Caco-2 (cell line): ENCODE results near the gene ZBTB11. TPM values are rescaled to one million over a fixed set of nuclear protein-coding genes. Genes with fewer than 3 reads are reported as not detected.
"Not testable (repeated sequence)": the region's sequence is repeated elsewhere in the genome, so short reads cannot be mapped to it uniquely, and the experiment has no call there.

Experiments
- BruUV-seq: library from RNA; stranded (reverse); fragments of 400-500 nt; replicated peaks from 2 replicates; lab custom pipeline; 2021; lab: Mats Ljungman, UMichigan
- CTCF ChIA-PET: fragments of 300-600 bp; sonication (Branson Sonifier 250); formaldehyde crosslinking; loops from one replicate; lab custom pipeline; 2022; ENCODE audit warnings: antibody characterized with exemption; lab: Charles Lee
- POLR2A ChIA-PET: fragments of 300-600 bp; sonication (Branson Sonifier 250); formaldehyde crosslinking; loops from one replicate; lab custom pipeline; 2022; ENCODE audit warnings: antibody characterized with exemption; lab: Charles Lee
- DNase-seq, 2 experiments: peaks; one replicate each; pipeline versions ENCODE4 v3.0.0 to v3.0.0-alpha.2; 2020 to 2022
- H3K27me3 ChIP-seq: replicated peaks from 2 replicates; pipeline ENCODE4 v1.6.0; 2011; ENCODE audit warnings: low read length; ENCODE audit not compliant: control insufficient read depth, insufficient read depth
- H3K36me3 ChIP-seq: 2 replicates; pipeline ENCODE4 v1.5.1; 2011; ENCODE audit warnings: low read length; ENCODE audit not compliant: control insufficient read depth, insufficient read depth
- H3K4me1 ChIP-seq: fragments of 250-450 bp; sonication (Bioruptor Pico); 2 replicates; pipeline ENCODE4 v1.5.1; 2020; ENCODE audit warnings: mild to moderate bottlenecking
- H3K4me3 ChIP-seq: 2 replicates; pipeline ENCODE4 v1.5.1; 2011; ENCODE audit warnings: low read depth, mild to moderate bottlenecking, control low read depth, low read length
- H3K9me3 ChIP-seq: fragments of 250-450 bp; sonication (Bioruptor Pico); 2 replicates; pipeline ENCODE4 v1.5.1; 2020; ENCODE audit warnings: mild to moderate bottlenecking, moderate library complexity
- H3K27ac Mint-ChIP-seq: one replicate; pipeline ENCODE4 v1.8.0; 2022; ENCODE audit warnings: mixed read lengths; ENCODE audit not compliant: unreplicated experiment
- H3K27me3 Mint-ChIP-seq: one replicate; pipeline ENCODE4 v1.8.0; 2022; ENCODE audit warnings: mixed read lengths; ENCODE audit not compliant: insufficient read depth, unreplicated experiment
- H3K36me3 Mint-ChIP-seq: one replicate; pipeline ENCODE4 v1.8.0; 2022; ENCODE audit warnings: mild to moderate bottlenecking, mixed read lengths; ENCODE audit not compliant: insufficient read depth, unreplicated experiment
- H3K4me1 Mint-ChIP-seq: one replicate; pipeline ENCODE4 v1.8.0; 2022; ENCODE audit warnings: low read depth, mixed read lengths; ENCODE audit not compliant: unreplicated experiment
- H3K4me3 Mint-ChIP-seq: one replicate; pipeline ENCODE4 v1.8.0; 2022; ENCODE audit warnings: mild to moderate bottlenecking, moderate library complexity, mixed read lengths; ENCODE audit not compliant: unreplicated experiment
- H3K9me3 Mint-ChIP-seq: one replicate; pipeline ENCODE4 v1.8.0; 2022; ENCODE audit warnings: mixed read lengths; ENCODE audit not compliant: unreplicated experiment
- intact Hi-C: fragments of 100-400 bp; cut with micrococcal nuclease; formaldehyde crosslinking; loops from one replicate; pipeline ENCODE4 v1.10.0; 2022; ENCODE audit not compliant: unreplicated experiment
- total RNA-seq: library from RNA; stranded (reverse); gene quantifications from 2 replicates; pipeline ENCODE4 v1.2.3, GENCODE V29; 2022
- TF ChIP-seq, protein P1 (sequence below), 2 experiments: fragments of 200-600 bp in 1 of 2; IDR thresholded peaks; 1 replicate in 1 of 2; 2 replicates in 1 of 2; pipeline versions ENCODE4 v1.5.1 to v1.8.0; 2011 to 2022; ENCODE audit warnings: antibody characterized with exemption in 1 of 2, control low read depth in 1 of 2, inconsistent platforms in 1 of 2, low read depth in 1 of 2, low read length in 1 of 2, mild to moderate bottlenecking in 1 of 2, moderate library complexity in 1 of 2; ENCODE audit not compliant: insufficient read depth in 1 of 2, severe bottlenecking in 1 of 2, unreplicated experiment in 1 of 2

Gene ZBTB11
- total RNA-seq, 1 experiment from 2014 or later, result 16.4 TPM

DNA sequence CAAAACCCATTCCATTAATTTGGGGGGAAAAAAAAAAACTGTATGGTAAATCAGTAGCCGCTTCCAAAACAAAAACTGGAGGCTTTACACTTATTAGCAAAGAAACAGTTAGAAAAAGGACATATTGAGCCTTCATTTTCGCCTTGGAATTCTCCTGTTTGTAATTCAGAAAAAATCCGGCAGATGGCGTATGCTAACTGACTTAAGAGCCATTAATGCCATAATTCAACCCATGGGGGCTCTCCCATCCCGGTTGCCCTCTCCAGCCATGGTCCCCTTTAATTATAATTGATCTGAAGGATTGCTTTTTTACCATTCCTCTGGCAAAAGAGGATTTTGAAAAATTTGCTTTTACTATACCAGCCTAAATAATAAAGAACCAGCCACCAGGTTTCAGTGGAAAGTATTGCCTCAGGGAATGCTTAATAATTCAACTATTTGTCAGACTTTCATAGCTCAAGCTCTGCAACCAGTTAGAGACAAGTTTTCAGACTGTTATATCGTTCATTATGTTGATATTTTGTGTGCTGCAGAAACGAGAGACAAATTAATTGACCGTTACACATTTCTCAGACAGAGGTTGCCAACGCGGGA is 18.9 kb upstream of the ZBTB11 start:
- H3K36me3 ChIP-seq, result no peaks in the 10 kb centered on the region
- H3K9me3 ChIP-seq, result no peaks in the 10 kb centered on the region
- DNase-seq, result peak in 1 of 2 experiments; percentile 66
- peaks cover 15% of the 10 kb centered on the region for H3K4me1 Mint-ChIP-seq
- H3K4me3 Mint-ChIP-seq, result no peak overlapping the region
- no peak overlapping the region for H3K4me3 ChIP-seq
- no peak overlapping the region for H3K27ac Mint-ChIP-seq
- H3K9me3 Mint-ChIP-seq, result no peaks in the 10 kb centered on the region
- H3K36me3 Mint-ChIP-seq, result no peaks in the 10 kb centered on the region
- no TSS peak for BruUV-seq
- peaks cover 10% of the 10 kb centered on the region; the same call in 1 of the 2 replicates for H3K4me1 ChIP-seq
- ChIA-PET POLR2A (no interaction called here), CTCF (no interaction called here)
- intact Hi-C loops, result loop anchor here (1.0 to 10.0 kb wide), 4 partner anchors 11 to 529 kb away; partner anchors contain the start of gene NXPE3
- H3K27me3 ChIP-seq, result no peaks in the 10 kb centered on the region
- H3K27me3 Mint-ChIP-seq, result no peaks in the 10 kb centered on the region
- TF ChIP-seq, protein P1, sequence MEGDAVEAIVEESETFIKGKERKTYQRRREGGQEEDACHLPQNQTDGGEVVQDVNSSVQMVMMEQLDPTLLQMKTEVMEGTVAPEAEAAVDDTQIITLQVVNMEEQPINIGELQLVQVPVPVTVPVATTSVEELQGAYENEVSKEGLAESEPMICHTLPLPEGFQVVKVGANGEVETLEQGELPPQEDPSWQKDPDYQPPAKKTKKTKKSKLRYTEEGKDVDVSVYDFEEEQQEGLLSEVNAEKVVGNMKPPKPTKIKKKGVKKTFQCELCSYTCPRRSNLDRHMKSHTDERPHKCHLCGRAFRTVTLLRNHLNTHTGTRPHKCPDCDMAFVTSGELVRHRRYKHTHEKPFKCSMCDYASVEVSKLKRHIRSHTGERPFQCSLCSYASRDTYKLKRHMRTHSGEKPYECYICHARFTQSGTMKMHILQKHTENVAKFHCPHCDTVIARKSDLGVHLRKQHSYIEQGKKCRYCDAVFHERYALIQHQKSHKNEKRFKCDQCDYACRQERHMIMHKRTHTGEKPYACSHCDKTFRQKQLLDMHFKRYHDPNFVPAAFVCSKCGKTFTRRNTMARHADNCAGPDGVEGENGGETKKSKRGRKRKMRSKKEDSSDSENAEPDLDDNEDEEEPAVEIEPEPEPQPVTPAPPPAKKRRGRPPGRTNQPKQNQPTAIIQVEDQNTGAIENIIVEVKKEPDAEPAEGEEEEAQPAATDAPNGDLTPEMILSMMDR (IDR thresholded peaks at IDR 0.05; ENCODE audit: insufficient read depth in 1 of 2, low read depth in 1 of 2, low read length in 1 of 2, severe bottlenecking in 1 of 2, unreplicated experiment in 1 of 2), result peak; percentile 47 to 80

DNA sequence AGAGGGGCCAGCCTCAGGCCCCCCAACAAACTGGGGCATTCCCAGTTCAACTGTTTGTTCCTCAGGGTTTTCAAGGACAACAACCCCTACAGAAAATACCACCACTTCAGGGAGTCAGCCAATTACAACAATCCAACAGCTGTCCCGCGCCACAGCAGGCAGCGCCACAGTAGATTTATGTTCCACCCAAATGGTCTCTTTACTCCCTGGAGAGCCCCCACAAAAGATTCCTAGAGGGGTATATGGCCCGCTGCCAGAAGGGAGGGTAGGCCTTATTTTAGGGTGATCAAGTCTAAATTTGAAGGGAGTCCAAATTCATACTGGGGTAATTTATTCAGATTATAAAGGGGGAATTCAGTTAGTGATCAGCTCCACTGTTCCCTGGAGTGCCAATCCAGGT is 17.9 kb upstream of the ZBTB11 start:
- CTCF ChIA-PET, result not testable (repeated sequence)

DNA sequence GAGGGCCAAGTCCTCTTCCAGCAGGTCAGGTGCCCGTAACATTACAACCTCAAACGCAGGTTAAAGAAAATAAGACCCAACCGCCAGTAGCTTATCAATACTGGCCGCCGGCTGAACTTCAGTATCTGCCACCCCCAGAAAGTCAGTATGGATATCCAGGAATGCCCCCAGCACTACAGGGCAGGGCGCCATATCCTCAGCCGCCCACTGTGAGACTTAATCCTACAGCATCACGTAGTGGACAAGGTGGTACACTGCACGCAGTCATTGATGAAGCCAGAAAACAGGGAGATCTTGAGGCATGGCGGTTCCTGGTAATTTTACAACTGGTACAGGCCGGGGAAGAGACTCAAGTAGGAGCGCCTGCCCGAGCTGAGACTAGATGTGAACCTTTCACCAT is 16.6 kb upstream of the ZBTB11 start:
- H3K36me3 ChIP-seq, POLR2A ChIA-PET, H3K27me3 ChIP-seq, BruUV-seq, H3K27ac Mint-ChIP-seq, H3K27me3 Mint-ChIP-seq, H3K4me3 Mint-ChIP-seq, H3K4me1 ChIP-seq, H3K9me3 Mint-ChIP-seq, CTCF ChIA-PET, H3K9me3 ChIP-seq, H3K4me3 ChIP-seq, H3K36me3 Mint-ChIP-seq: not testable (repeated sequence)
- TF ChIP-seq, protein P1 (IDR thresholded peaks at IDR 0.05; ENCODE audit: insufficient read depth in 1 of 2, low read depth in 1 of 2, low read length in 1 of 2, severe bottlenecking in 1 of 2, unreplicated experiment in 1 of 2), result peak; percentile 30 to 38
- intact Hi-C loops, result loop anchor here (10.0 kb wide), 1 partner anchor 81 kb away; the partner anchor contains the start of gene NXPE3
- peaks cover 19% of the 10 kb centered on the region for H3K4me1 Mint-ChIP-seq
- peak; percentile 44 to 51 for DNase-seq

More for the DNA sequence above, 17.9 kb upstream of the ZBTB11 start:
- H3K4me3 Mint-ChIP-seq, H3K4me3 ChIP-seq, H3K9me3 Mint-ChIP-seq, H3K27me3 ChIP-seq, H3K9me3 ChIP-seq, POLR2A ChIA-PET, DNase-seq, H3K4me1 ChIP-seq, H3K36me3 ChIP-seq, BruUV-seq, H3K27ac Mint-ChIP-seq, H3K27me3 Mint-ChIP-seq, H3K36me3 Mint-ChIP-seq: not testable (repeated sequence)
- peaks cover 19% of the 10 kb centered on the region for H3K4me1 Mint-ChIP-seq
- intact Hi-C loops, result loop anchor here (1.0 to 10.0 kb wide), 4 partner anchors 12 to 530 kb away; partner anchors contain the start of gene NXPE3

DNA sequence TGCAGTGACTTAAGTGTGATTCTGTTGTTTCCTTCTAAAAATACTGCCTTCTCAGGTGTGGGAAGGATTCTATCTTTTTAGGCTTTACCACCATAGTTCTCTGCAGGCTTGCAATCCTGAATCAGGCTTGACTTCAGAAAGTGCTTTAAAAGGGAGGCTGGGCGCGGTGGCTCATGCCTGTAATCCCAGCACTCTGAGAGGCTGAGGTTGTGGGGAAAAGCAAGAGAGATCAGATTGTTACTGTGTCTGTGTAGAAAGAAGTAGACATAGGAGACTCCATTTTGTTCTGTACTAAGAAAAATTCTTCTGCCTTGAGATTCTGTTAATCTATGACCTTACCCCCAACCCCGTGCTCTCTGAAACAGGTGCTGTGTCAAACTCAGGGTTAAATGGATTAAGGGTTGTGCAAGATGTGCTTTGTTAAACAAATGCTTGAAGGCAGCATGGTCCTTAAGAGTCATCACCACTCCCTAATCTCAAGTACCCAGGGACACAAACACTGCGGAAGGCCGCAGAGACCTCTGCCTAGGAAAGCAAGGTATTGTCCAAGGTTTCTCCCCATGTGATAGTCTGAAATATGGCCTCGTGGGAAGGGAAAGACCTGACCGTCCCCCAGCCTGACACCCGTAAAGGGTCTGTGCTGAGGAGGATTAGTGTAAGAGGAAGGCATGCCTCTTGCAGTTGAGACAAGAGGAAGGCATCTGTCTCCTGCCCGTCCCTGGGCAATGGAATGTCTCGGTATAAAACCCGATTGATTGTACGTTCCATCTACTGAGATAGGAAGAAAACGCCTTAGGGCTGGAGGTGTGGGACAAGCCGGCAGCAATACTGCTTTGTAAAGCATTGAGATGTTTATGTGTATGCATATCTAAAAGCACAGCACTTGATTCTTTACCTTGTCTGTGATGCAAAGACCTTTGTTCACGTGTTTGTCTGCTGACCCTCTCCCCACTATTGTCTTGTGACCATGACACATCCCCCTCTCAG is 15.0 kb upstream of the ZBTB11 start:
- DNase-seq, H3K4me3 ChIP-seq, H3K27me3 Mint-ChIP-seq, CTCF ChIA-PET, H3K4me3 Mint-ChIP-seq, H3K9me3 Mint-ChIP-seq, H3K36me3 ChIP-seq, H3K36me3 Mint-ChIP-seq, BruUV-seq, H3K9me3 ChIP-seq, H3K4me1 ChIP-seq, POLR2A ChIA-PET, H3K27me3 ChIP-seq: not testable (repeated sequence)
- Mint-ChIP-seq H3K4me1 (peaks cover 19% of the 10 kb centered on the region), H3K27ac (peak overlapping the region; percentile 69)
- intact Hi-C loops, result loop anchor here (10.0 kb wide), 1 partner anchor 83 kb away; the partner anchor contains the start of gene NXPE3
